T1000 (cell line): Measurements from ENCODE around the gene REL.

Source experiments
- DNase-seq: peaks from one replicate; lab custom pipeline; 2025; ENCODE audit warnings: mixed read lengths; lab: John Stamatoyannopoulos, UW

Gene REL

GRCh38 chr2:60964651-60965498 is 83.5 kb downstream of the REL start:
- no peak for DNase-seq

- DNase-seq = no peak
Observed at GRCh38 chr2:60965499-60965785, 84.1 kb downstream of the REL start.

GRCh38 chr2:60966507-60967405 is 85.4 kb downstream of the REL start:
- DNase-seq = no peak

- DNase-seq = no peak
Observed at GRCh38 chr2:60972889-60973656, 91.7 kb downstream of the REL start.

- no peak for DNase-seq
Observed at GRCh38 chr2:60973705-60974104, 92.3 kb downstream of the REL start.

GRCh38 chr2:60974652-60975051 is 93.3 kb downstream of the REL start:
- no peak for DNase-seq
